Measurements from ENCODE around the gene ZNF518A. TPM values are rescaled to one million over a fixed set of nuclear protein-coding genes. Genes with fewer than 3 reads are reported as not detected.
A peak's percentile ranks its signal among the peaks of the same experiment; 100 is the strongest.

ZNF518A gene
- total and polyA plus RNA-seq, 9 of the 15 experiments (the other 6 are each of a cell fraction or from before 2014, with no cell fraction given), result 6.3 to 30.0 (median 17.4) TPM

- POLR2A ChIA-PET, result no interaction called here
Observed at GRCh38 chr10:96131621-96132020, 1.5 kb downstream of the ZNF518A start.

More at GRCh38 chr10:96131621-96132020, 1.5 kb downstream of the ZNF518A start:
- peak overlapping the region; percentile 94; the same call in 2 of the 3 replicates for H3K27ac ChIP-seq (ENCODE audit: extremely low read depth, low read depth, low read length)
- no peaks in the 10 kb centered on the region for H3K9me3 ChIP-seq (replicated peaks; ENCODE audit: control insufficient read depth, insufficient read depth, low read depth, low read length)
- peak overlapping the region in 1 of 2 experiments; percentile 97; a peak in 2 of 4 replicates for H3K9ac ChIP-seq (ENCODE audit: insufficient read depth in 1 of 2, low read depth in 2 of 2, low read length in 2 of 2)
- in situ Hi-C loops (cut with MboI) (loop anchor here (5.0 kb wide), 1 partner anchor 84 kb away; no protein-coding TSS in a partner anchor), intact Hi-C loops (cut with micrococcal nuclease) (no loop called here)
- ATAC-seq, result no peak
- 2% methylated on average over 3 of the region's 3 CpGs for WGBS (ENCODE audit: insufficient coverage, low coverage, missing lambda C conversion rate)
- no peak for DNase-seq (ENCODE audit: extremely low read depth in 1 of 4, low spot score in 3 of 4)
- no TSS peak for BruUV-seq (replicated peaks)
- H2AFZ ChIP-seq (ENCODE audit: low read depth, low read length), result no peak overlapping the region
- peaks cover 0 to 4% of the 10 kb centered on the region in 2 experiments; a peak in 3 of 5 replicates for H3K4me1 ChIP-seq (replicated peaks in 1 of 2; ENCODE audit: control insufficient read depth in 2 of 2, insufficient read depth in 2 of 2, low read length in 2 of 2)
- peak overlapping the region; percentile 57 for H3K4me3 ChIP-seq
- CTCF ChIA-PET (ENCODE audit: low intra/inter-chr PET ratio), result no interaction called here
- H4K20me1 ChIP-seq (replicated peaks; ENCODE audit: control insufficient read depth, insufficient read depth, low read length), result no peaks in the 10 kb centered on the region
- no peak for FAIRE-seq
- H3K27me3 ChIP-seq (ENCODE audit: control insufficient read depth in 2 of 2, insufficient read depth in 2 of 2, low read length in 2 of 2), result no peaks in the 10 kb centered on the region
- peaks cover 48% of the 10 kb centered on the region for H3K79me2 ChIP-seq (ENCODE audit: control insufficient read depth, insufficient read depth, low read length)
- TF ChIP-seq ZKSCAN1 (IDR thresholded peaks at IDR 0.05; ENCODE audit: low read depth, low read length), result peak; percentile 32; the same call in 1 of the 2 replicates
- TF ChIP-seq, protein P1, sequence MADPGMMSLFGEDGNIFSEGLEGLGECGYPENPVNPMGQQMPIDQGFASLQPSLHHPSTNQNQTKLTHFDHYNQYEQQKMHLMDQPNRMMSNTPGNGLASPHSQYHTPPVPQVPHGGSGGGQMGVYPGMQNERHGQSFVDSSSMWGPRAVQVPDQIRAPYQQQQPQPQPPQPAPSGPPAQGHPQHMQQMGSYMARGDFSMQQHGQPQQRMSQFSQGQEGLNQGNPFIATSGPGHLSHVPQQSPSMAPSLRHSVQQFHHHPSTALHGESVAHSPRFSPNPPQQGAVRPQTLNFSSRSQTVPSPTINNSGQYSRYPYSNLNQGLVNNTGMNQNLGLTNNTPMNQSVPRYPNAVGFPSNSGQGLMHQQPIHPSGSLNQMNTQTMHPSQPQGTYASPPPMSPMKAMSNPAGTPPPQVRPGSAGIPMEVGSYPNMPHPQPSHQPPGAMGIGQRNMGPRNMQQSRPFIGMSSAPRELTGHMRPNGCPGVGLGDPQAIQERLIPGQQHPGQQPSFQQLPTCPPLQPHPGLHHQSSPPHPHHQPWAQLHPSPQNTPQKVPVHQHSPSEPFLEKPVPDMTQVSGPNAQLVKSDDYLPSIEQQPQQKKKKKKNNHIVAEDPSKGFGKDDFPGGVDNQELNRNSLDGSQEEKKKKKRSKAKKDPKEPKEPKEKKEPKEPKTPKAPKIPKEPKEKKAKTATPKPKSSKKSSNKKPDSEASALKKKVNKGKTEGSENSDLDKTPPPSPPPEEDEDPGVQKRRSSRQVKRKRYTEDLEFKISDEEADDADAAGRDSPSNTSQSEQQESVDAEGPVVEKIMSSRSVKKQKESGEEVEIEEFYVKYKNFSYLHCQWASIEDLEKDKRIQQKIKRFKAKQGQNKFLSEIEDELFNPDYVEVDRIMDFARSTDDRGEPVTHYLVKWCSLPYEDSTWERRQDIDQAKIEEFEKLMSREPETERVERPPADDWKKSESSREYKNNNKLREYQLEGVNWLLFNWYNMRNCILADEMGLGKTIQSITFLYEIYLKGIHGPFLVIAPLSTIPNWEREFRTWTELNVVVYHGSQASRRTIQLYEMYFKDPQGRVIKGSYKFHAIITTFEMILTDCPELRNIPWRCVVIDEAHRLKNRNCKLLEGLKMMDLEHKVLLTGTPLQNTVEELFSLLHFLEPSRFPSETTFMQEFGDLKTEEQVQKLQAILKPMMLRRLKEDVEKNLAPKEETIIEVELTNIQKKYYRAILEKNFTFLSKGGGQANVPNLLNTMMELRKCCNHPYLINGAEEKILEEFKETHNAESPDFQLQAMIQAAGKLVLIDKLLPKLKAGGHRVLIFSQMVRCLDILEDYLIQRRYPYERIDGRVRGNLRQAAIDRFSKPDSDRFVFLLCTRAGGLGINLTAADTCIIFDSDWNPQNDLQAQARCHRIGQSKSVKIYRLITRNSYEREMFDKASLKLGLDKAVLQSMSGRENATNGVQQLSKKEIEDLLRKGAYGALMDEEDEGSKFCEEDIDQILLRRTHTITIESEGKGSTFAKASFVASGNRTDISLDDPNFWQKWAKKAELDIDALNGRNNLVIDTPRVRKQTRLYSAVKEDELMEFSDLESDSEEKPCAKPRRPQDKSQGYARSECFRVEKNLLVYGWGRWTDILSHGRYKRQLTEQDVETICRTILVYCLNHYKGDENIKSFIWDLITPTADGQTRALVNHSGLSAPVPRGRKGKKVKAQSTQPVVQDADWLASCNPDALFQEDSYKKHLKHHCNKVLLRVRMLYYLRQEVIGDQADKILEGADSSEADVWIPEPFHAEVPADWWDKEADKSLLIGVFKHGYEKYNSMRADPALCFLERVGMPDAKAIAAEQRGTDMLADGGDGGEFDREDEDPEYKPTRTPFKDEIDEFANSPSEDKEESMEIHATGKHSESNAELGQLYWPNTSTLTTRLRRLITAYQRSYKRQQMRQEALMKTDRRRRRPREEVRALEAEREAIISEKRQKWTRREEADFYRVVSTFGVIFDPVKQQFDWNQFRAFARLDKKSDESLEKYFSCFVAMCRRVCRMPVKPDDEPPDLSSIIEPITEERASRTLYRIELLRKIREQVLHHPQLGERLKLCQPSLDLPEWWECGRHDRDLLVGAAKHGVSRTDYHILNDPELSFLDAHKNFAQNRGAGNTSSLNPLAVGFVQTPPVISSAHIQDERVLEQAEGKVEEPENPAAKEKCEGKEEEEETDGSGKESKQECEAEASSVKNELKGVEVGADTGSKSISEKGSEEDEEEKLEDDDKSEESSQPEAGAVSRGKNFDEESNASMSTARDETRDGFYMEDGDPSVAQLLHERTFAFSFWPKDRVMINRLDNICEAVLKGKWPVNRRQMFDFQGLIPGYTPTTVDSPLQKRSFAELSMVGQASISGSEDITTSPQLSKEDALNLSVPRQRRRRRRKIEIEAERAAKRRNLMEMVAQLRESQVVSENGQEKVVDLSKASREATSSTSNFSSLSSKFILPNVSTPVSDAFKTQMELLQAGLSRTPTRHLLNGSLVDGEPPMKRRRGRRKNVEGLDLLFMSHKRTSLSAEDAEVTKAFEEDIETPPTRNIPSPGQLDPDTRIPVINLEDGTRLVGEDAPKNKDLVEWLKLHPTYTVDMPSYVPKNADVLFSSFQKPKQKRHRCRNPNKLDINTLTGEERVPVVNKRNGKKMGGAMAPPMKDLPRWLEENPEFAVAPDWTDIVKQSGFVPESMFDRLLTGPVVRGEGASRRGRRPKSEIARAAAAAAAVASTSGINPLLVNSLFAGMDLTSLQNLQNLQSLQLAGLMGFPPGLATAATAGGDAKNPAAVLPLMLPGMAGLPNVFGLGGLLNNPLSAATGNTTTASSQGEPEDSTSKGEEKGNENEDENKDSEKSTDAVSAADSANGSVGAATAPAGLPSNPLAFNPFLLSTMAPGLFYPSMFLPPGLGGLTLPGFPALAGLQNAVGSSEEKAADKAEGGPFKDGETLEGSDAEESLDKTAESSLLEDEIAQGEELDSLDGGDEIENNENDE (IDR thresholded peaks at IDR 0.05; ENCODE audit: low read depth, low read length), result no peak
- H3K9me1 ChIP-seq (ENCODE audit: control insufficient read depth, insufficient read depth, low read length), result no peaks in the 10 kb centered on the region
- peaks cover 37% of the 10 kb centered on the region for H3K36me3 ChIP-seq (ENCODE audit: control insufficient read depth, insufficient read depth, low read length)
- peak overlapping the region; percentile 97 for H3K4me2 ChIP-seq (ENCODE audit: insufficient read depth, low read length)
